Stimulated activated naive CD4-positive, alpha-beta T cell (primary cell): Measurements from ENCODE around the gene SURF2.
A peak's percentile ranks its signal among the peaks of the same experiment; 100 is the strongest.

Experiments
- DNase-seq, 6 experiments: peaks; one replicate each; lab custom pipeline; 2025; lab: John Stamatoyannopoulos, UW

Gene SURF2

GRCh38 chr9:133335924-133336811, 20.2 kb upstream of the SURF2 start, which contains the start of gene SURF6:
Gene SURF6, minus strand, starts transcription at chr9:133336188. Its CDS starts 56 bp downstream, at chr9:133336132.
- DNase-seq = peak; percentile 88 to 93 (median 90)

- no peak for DNase-seq
Measured at GRCh38 chr9:133339641-133340040, 16.7 kb upstream of the SURF2 start.

- no peak for DNase-seq
Measured at GRCh38 chr9:133340256-133340655, 16.1 kb upstream of the SURF2 start.

- no peak for DNase-seq
Measured at GRCh38 chr9:133340916-133341315, 15.4 kb upstream of the SURF2 start.

- DNase-seq = no peak
Measured at GRCh38 chr9:133341369-133342068, 14.8 kb upstream of the SURF2 start.

GRCh38 chr9:133342069-133342406, 14.3 kb upstream of the SURF2 start:
- no peak for DNase-seq

- no peak for DNase-seq
Measured at GRCh38 chr9:133342570-133342969, 13.8 kb upstream of the SURF2 start.

GRCh38 chr9:133344071-133344470, 12.3 kb upstream of the SURF2 start:
- DNase-seq = no peak

- no peak for DNase-seq
Measured at GRCh38 chr9:133344979-133345378, 11.4 kb upstream of the SURF2 start.

- no peak for DNase-seq
Measured at GRCh38 chr9:133345596-133345995, 10.8 kb upstream of the SURF2 start.

GRCh38 chr9:133346021-133346785, 10.1 kb upstream of the SURF2 start:
- no peak for DNase-seq

GRCh38 chr9:133347515-133347984, 8.8 kb upstream of the SURF2 start:
- DNase-seq = peak in 5 of 6 experiments; percentile 39 to 67 (median 59)

GRCh38 chr9:133347985-133348717, 8.2 kb upstream of the SURF2 start, which contains the start of the genes MED22 and RPL7A:
Gene MED22, minus strand, starts transcription at chr9:133348131. Its CDS starts 1,469 bp downstream, at chr9:133346662.
Gene RPL7A, plus strand, starts transcription at chr9:133348218. Its CDS starts 26 bp downstream, at chr9:133348244.
- peak; percentile 85 to 92 (median 90) for DNase-seq

GRCh38 chr9:133348718-133349573, 7.4 kb upstream of the SURF2 start:
- no peak for DNase-seq

- no peak for DNase-seq
Measured at GRCh38 chr9:133349965-133350616, 6.3 kb upstream of the SURF2 start.

- DNase-seq = no peak
Measured at GRCh38 chr9:133351526-133351907, 4.8 kb upstream of the SURF2 start.

GRCh38 chr9:133351908-133352634, 4.3 kb upstream of the SURF2 start:
- peak in 1 of 6 experiments; percentile 11 for DNase-seq

- no peak for DNase-seq
Measured at GRCh38 chr9:133352635-133353340, 3.6 kb upstream of the SURF2 start.
